Common myeloid progenitor, CD34-positive (primary cell): ENCODE data around the gene PLOD2.

Experiments
- CTCF ChIA-PET: fragments of 350-600 bp; sonication (Branson Sonifier 250); formaldehyde crosslinking; loops from one replicate; lab custom pipeline; 2021; ENCODE audit warnings: antibody characterized with exemption; lab: Charles Lee
- POLR2A ChIA-PET: fragments of 350-600 bp; sonication (Branson Sonifier 250); formaldehyde crosslinking; loops from one replicate; lab custom pipeline; 2021; ENCODE audit warnings: antibody characterized with exemption; lab: Charles Lee
- DNase-seq, 3 donors: peaks; one replicate each; pipeline versions ENCODE4 v3.0.0 to v3.0.0-alpha.2; 2013
- H3K27ac ChIP-seq, 2 experiments: 1 replicate in 1 of 2; 2 replicates in 1 of 2; pipeline ENCODE4 v1.7.0; 2013; ENCODE audit warnings: inconsistent platforms in 2 of 2, low read length in 2 of 2, mild to moderate bottlenecking in 2 of 2, low read depth in 1 of 2, moderate library complexity in 1 of 2; ENCODE audit not compliant: severe bottlenecking in 2 of 2, insufficient read depth in 1 of 2, poor library complexity in 1 of 2
- H3K27me3 ChIP-seq, 5 experiments: replicated peaks in 2 of 5; 1 replicate in 3 of 5; 2 replicates in 2 of 5; pipeline versions ENCODE4 v1.6.1 to v1.7.0; 2013; ENCODE audit warnings: low read length in 4 of 5, mild to moderate bottlenecking in 2 of 5, moderate library complexity in 2 of 5, inconsistent platforms in 1 of 5; ENCODE audit not compliant: insufficient read depth in 5 of 5, control insufficient read depth in 4 of 5
- H3K36me3 ChIP-seq, 4 experiments: 1 replicate in 2 of 4; 2 replicates in 2 of 4; pipeline versions ENCODE4 v1.6.1 to v1.7.0; 2013; ENCODE audit warnings: low read length in 3 of 4, control low read depth in 1 of 4, mild to moderate bottlenecking in 1 of 4; ENCODE audit not compliant: control insufficient read depth in 4 of 4, insufficient read depth in 4 of 4
- H3K4me1 ChIP-seq, 4 experiments: 1 replicate in 3 of 4; 2 replicates in 1 of 4; pipeline versions ENCODE4 v1.6.1 to v1.7.1; 2013; ENCODE audit warnings: low read length in 3 of 4, mild to moderate bottlenecking in 3 of 4, control low read depth in 1 of 4, inconsistent platforms in 1 of 4, moderate library complexity in 1 of 4; ENCODE audit not compliant: control insufficient read depth in 4 of 4, insufficient read depth in 4 of 4; ENCODE audit errors: control extremely low read depth in 1 of 4
- H3K4me3 ChIP-seq, 7 experiments: 1 replicate in 4 of 7; 2 replicates in 3 of 7; pipeline versions ENCODE4 v1.5.1 to v1.7.0; 2013; ENCODE audit warnings: mild to moderate bottlenecking in 7 of 7, low read length in 6 of 7, moderate library complexity in 6 of 7, inconsistent platforms in 2 of 7, low read depth in 2 of 7, control low read depth in 1 of 7; ENCODE audit not compliant: insufficient read depth in 4 of 7, control insufficient read depth in 1 of 7; ENCODE audit errors: extremely low read depth in 1 of 7
- H3K9me3 ChIP-seq, 5 experiments: 1 replicate in 4 of 5; 2 replicates in 1 of 5; pipeline versions ENCODE4 v1.6.1 to v1.7.1; 2013; ENCODE audit warnings: low read length in 4 of 5, mild to moderate bottlenecking in 2 of 5, inconsistent platforms in 1 of 5, low read depth in 1 of 5, moderate library complexity in 1 of 5; ENCODE audit not compliant: control insufficient read depth in 4 of 5, insufficient read depth in 2 of 5; ENCODE audit errors: control extremely low read depth in 1 of 5
- WGBS: methylation state at CpG from one replicate; pipeline ENCODE4 v1.1.5; 2013; ENCODE audit not compliant: insufficient coverage; 5-methylcytosine and 5-hydroxymethylcytosine counted together

The PLOD2 gene

GRCh38 chr3:146106986-146107385 is 54.0 kb downstream of the PLOD2 start:
- H3K9me3 ChIP-seq: no peaks in the 10 kb centered on the region
- no peak overlapping the region for H3K27ac ChIP-seq
- no peak overlapping the region for H3K4me3 ChIP-seq
- H3K27me3 ChIP-seq: no peaks in the 10 kb centered on the region
- ChIA-PET POLR2A (no interaction called here), CTCF (interaction anchor here (1.1 kb wide), 1 partner anchor 81 kb away, joined by 3 read pairs; no protein-coding TSS in a partner anchor)
- no peaks in the 10 kb centered on the region for H3K4me1 ChIP-seq
- no peak for DNase-seq
- peaks cover 0 to 8% (median 2%) of the 10 kb centered on the region in 4 experiments for H3K36me3 ChIP-seq
- 92% methylated on average over 5 of the region's 5 CpGs for WGBS

GRCh38 chr3:146104068-146104467 is 56.9 kb downstream of the PLOD2 start:
- H3K4me1 ChIP-seq: peaks cover 0 to 5% (median 0%) of the 10 kb centered on the region in 4 experiments
- no peak overlapping the region for H3K27ac ChIP-seq
- H3K4me3 ChIP-seq: no peak overlapping the region
- CTCF ChIA-PET: no interaction called here
- no peak for DNase-seq
- H3K36me3 ChIP-seq: peaks cover 0 to 11% (median under 1%) of the 10 kb centered on the region in 4 experiments
- no CpG with 5 or more reads among the region's 3 CpGs for WGBS
- no peaks in the 10 kb centered on the region for H3K27me3 ChIP-seq
- H3K9me3 ChIP-seq: no peaks in the 10 kb centered on the region
- POLR2A ChIA-PET: no interaction called here

DNA sequence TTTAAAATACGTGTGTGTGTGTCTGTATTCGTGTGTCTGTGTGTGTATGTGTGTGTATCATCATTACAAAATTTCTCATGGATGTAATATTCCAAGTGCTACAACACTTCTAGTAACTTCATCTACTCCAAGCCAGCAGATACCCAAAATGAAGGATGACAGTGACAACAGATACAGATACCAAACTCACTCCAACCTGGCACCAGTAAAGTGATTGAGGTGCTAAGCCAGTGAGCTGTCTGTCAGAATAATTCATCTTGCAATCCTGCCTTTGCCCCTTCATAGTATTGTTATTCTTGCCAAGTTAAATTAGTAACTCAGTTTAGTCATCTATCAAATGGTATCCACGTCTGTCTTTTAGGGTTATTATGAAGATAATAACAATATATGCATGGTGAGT is 58.1 kb downstream of the PLOD2 start:
- Histone ChIP-seq H3K27ac (no peak overlapping the region), H3K4me1 (peaks cover 0 to 5% (median 0%) of the 10 kb centered on the region in 4 experiments), H3K9me3 (no peaks in the 10 kb centered on the region), H3K4me3 (no peak overlapping the region), H3K36me3 (peaks cover 0 to 6% (median 2%) of the 10 kb centered on the region in 4 experiments), H3K27me3 (no peaks in the 10 kb centered on the region)
- CTCF ChIA-PET: no interaction called here
- POLR2A ChIA-PET: no interaction called here
- no peak for DNase-seq
- WGBS: no CpG with 5 or more reads among the region's 3 CpGs

GRCh38 chr3:146101538-146101937 is 59.4 kb downstream of the PLOD2 start:
- ChIA-PET CTCF (no interaction called here), POLR2A (no interaction called here)
- DNase-seq: no peak
- WGBS: 100% methylated on average over 2 of the region's 2 CpGs
- H3K27me3 ChIP-seq: no peaks in the 10 kb centered on the region
- H3K4me1 ChIP-seq: peaks cover 0 to 5% (median 0%) of the 10 kb centered on the region in 4 experiments
- H3K9me3 ChIP-seq: no peaks in the 10 kb centered on the region
- H3K36me3 ChIP-seq: peaks cover 0 to 6% (median 2%) of the 10 kb centered on the region in 4 experiments
- no peak overlapping the region for H3K27ac ChIP-seq
- no peak overlapping the region for H3K4me3 ChIP-seq

- no peaks in the 10 kb centered on the region for H3K27me3 ChIP-seq
- no peak overlapping the region for H3K27ac ChIP-seq
- ChIA-PET POLR2A (no interaction called here), CTCF (no interaction called here)
- H3K36me3 ChIP-seq: peaks cover 0 to 6% (median 2%) of the 10 kb centered on the region in 4 experiments
- no peak for DNase-seq
- H3K4me1 ChIP-seq: peaks cover 0 to 5% (median 0%) of the 10 kb centered on the region in 4 experiments
- H3K4me3 ChIP-seq: no peak overlapping the region
- H3K9me3 ChIP-seq: no peaks in the 10 kb centered on the region
Measured at GRCh38 chr3:146100825-146101444, 60.0 kb downstream of the PLOD2 start.

DNA sequence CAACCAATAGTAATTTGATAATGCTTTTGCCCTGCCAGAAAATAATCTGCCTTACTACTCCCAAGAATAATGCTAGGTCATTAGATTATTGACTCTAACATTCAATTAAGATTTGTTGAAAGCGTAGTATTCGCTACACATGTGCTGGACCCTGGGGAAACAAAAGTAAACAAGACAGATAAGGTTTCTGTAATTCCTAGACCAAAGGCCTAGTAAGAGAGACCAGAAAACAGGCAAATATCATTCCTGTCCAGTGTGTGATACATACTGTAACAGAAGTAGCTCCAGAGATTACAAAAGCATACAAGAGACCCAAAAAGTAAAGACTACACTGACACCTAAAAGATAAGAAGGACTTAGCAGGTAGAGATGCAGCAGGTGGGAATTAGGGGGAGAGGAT is 60.8 kb downstream of the PLOD2 start:
- no peak overlapping the region for H3K4me3 ChIP-seq
- 100% methylated on average over 2 of the region's 2 CpGs for WGBS
- DNase-seq: no peak
- POLR2A ChIA-PET: no interaction called here
- H3K27ac ChIP-seq: no peak overlapping the region
- H3K9me3 ChIP-seq: no peaks in the 10 kb centered on the region
- no peaks in the 10 kb centered on the region for H3K27me3 ChIP-seq
- peaks cover 0 to 4% (median 1%) of the 10 kb centered on the region in 4 experiments for H3K36me3 ChIP-seq
- CTCF ChIA-PET: interaction anchor here (1.7 kb wide), 1 partner anchor 87 kb away, joined by 6 read pairs; no protein-coding TSS in a partner anchor
- peaks cover 0 to 5% (median 0%) of the 10 kb centered on the region in 4 experiments for H3K4me1 ChIP-seq

DNA sequence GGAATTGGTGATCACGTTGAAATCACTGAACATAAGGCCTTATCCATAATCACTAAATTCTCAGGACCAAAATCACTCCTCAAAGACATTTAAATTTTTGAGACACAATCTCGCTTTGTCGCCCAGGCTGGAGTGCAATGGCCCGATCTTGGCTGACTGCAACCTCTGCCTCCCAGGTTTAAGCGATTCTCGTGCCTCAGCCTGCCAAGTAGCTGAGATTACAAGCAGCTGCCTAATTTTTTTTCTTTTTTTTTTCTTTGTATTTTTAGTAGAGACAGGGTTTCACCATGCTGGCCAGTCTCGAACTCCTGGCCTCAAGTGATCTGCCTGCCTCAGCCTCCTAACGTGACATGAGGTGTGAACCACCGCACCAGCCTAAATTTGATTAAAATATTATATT is 61.7 kb downstream of the PLOD2 start:
- CTCF ChIA-PET: interaction anchor here (1.7 kb wide), 1 partner anchor 88 kb away, joined by 6 read pairs; no protein-coding TSS in a partner anchor
- POLR2A ChIA-PET: no interaction called here
- Histone ChIP-seq H3K36me3 (peaks cover 0 to 4% (median 1%) of the 10 kb centered on the region in 4 experiments), H3K9me3 (no peaks in the 10 kb centered on the region), H3K27me3 (no peaks in the 10 kb centered on the region), H3K27ac (no peak overlapping the region), H3K4me1 (peaks cover 0 to 5% (median 0%) of the 10 kb centered on the region in 4 experiments), H3K4me3 (no peak overlapping the region)
- WGBS: 99% methylated on average over 6 of the region's 9 CpGs
- DNase-seq: no peak
